Hepatocyte (in vitro differentiated cells): ENCODE results near the gene IGLON5. TPM values are rescaled to one million over a fixed set of nuclear protein-coding genes. Genes with fewer than 3 reads are reported as not detected.

Source experiments
- DNase-seq: peaks from one replicate; pipeline ENCODE4 v3.0.0-alpha.2; 2016; ENCODE audit warnings: low spot score
- H2AFZ ChIP-seq: fragments of 200-600 bp; sonication (generic); 2 replicates; pipeline ENCODE4 v1.6.0; 2016; ENCODE audit warnings: antibody characterized with exemption, mild to moderate bottlenecking
- H3K27ac ChIP-seq: fragments of 200-600 bp; sonication (generic); 2 replicates; pipeline ENCODE4 v1.5.1; 2016; ENCODE audit warnings: mild to moderate bottlenecking
- H3K27me3 ChIP-seq: fragments of 200-600 bp; sonication (generic); 2 replicates; pipeline ENCODE4 v1.6.1; 2016
- H3K36me3 ChIP-seq: fragments of 200-600 bp; sonication (generic); replicated peaks from 2 replicates; pipeline ENCODE4 v1.5.1; 2016; ENCODE audit warnings: low read depth; ENCODE audit not compliant: insufficient read depth
- H3K4me1 ChIP-seq: fragments of 200-600 bp; sonication (generic); 2 replicates; pipeline ENCODE4 v1.5.1; 2016; ENCODE audit warnings: mild to moderate bottlenecking, moderate library complexity; ENCODE audit not compliant: insufficient read depth
- H3K4me2 ChIP-seq: fragments of 200-600 bp; sonication (generic); 2 replicates; pipeline ENCODE4 v1.6.0; 2016
- H3K4me3 ChIP-seq: fragments of 200-600 bp; sonication (generic); 2 replicates; pipeline ENCODE4 v1.5.1; 2016; ENCODE audit warnings: mild to moderate bottlenecking
- H3K79me2 ChIP-seq: fragments of 200-600 bp; sonication (generic); 2 replicates; pipeline ENCODE4 v1.6.0; 2017; ENCODE audit warnings: mild to moderate bottlenecking
- H3K9me2 ChIP-seq: fragments of 200-600 bp; sonication (generic); replicated peaks from 2 replicates; pipeline ENCODE4 v1.6.0; 2017; ENCODE audit warnings: mild to moderate bottlenecking; ENCODE audit not compliant: insufficient read depth
- H3K9me3 ChIP-seq: fragments of 200-600 bp; sonication (generic); 2 replicates; pipeline ENCODE4 v1.5.1; 2016; ENCODE audit warnings: low read depth, mild to moderate bottlenecking
- H4K20me1 ChIP-seq: fragments of 200-600 bp; sonication (generic); 2 replicates; pipeline ENCODE4 v1.6.0; 2016; ENCODE audit warnings: mild to moderate bottlenecking; ENCODE audit not compliant: insufficient read depth, poor library complexity, severe bottlenecking
- CTCF ChIP-seq: fragments of 200-600 bp; sonication (generic); IDR thresholded peaks from 2 replicates; pipeline ENCODE4 v1.5.1; 2016; ENCODE audit warnings: antibody characterized with exemption, mild to moderate bottlenecking; ENCODE audit not compliant: poor library complexity
- EZH2 ChIP-seq: fragments of 200-600 bp; sonication (generic); IDR thresholded peaks from 2 replicates; pipeline ENCODE4 v1.6.1; 2016; ENCODE audit warnings: antibody characterized with exemption, mild to moderate bottlenecking, borderline replicate concordance
- EZH2phosphoT487 ChIP-seq: fragments of 200-600 bp; sonication (generic); IDR thresholded peaks from one replicate; pipeline ENCODE4 v1.6.1; 2018; ENCODE audit warnings: antibody characterized with exemption, mild to moderate bottlenecking, low read depth, moderate library complexity; ENCODE audit not compliant: unreplicated experiment, severe bottlenecking
- WGBS: methylation state at CpG from one replicate; pipeline ENCODE4 v1.1.6; 2016; ENCODE audit warnings: low lambda C conversion rate; ENCODE audit errors: missing lambda C conversion rate; 5-methylcytosine and 5-hydroxymethylcytosine counted together
- polyA plus RNA-seq: library from polyadenylated mRNA; unstranded; fragments of >200 nt; fragmentation: Nextera tagmentation; extraction: Ambion mirVana; gene quantifications from 2 replicates; pipeline ENCODE4 v1.2.1, GENCODE V29; 2016
- total RNA-seq: library from RNA; depleted of rRNA; stranded (reverse); fragments of >200 nt; gene quantifications from 2 replicates; pipeline ENCODE4 v1.2.3, GENCODE V29; 2014

Gene IGLON5
- total and polyA plus RNA-seq, 2 experiments from 2014 or later = 2.4 to 5.0 TPM

GRCh38 chr19:51294211-51294976 is 17.1 kb upstream of the IGLON5 start:
- H4K20me1 ChIP-seq = no peaks in the 10 kb centered on the region
- no peaks in the 10 kb centered on the region for H3K9me3 ChIP-seq
- no peaks in the 10 kb centered on the region for H3K79me2 ChIP-seq
- no peak overlapping the region for H3K27ac ChIP-seq
- no peak for DNase-seq
- no peaks in the 10 kb centered on the region for H3K36me3 ChIP-seq
- H3K9me2 ChIP-seq = no peaks in the 10 kb centered on the region
- H3K4me1 ChIP-seq = no peaks in the 10 kb centered on the region
- H2AFZ ChIP-seq = no peak overlapping the region
- peaks cover 5% of the 10 kb centered on the region for H3K27me3 ChIP-seq
- no peak for TF ChIP-seq EZH2phosphoT487
- no peak for TF ChIP-seq CTCF
- TF ChIP-seq EZH2 = no peak
- WGBS = 75% methylated on average over 23 of the region's 23 CpGs
- no peak overlapping the region for H3K4me3 ChIP-seq
- H3K4me2 ChIP-seq = no peak overlapping the region

- Histone ChIP-seq H4K20me1 (no peaks in the 10 kb centered on the region), H3K27ac (no peak overlapping the region), H3K4me2 (no peak overlapping the region), H3K27me3 (peaks cover 5% of the 10 kb centered on the region), H3K79me2 (no peaks in the 10 kb centered on the region), H2AFZ (no peak overlapping the region), H3K4me1 (no peaks in the 10 kb centered on the region), H3K9me2 (no peaks in the 10 kb centered on the region), H3K4me3 (no peak overlapping the region), H3K36me3 (no peaks in the 10 kb centered on the region), H3K9me3 (no peaks in the 10 kb centered on the region)
- WGBS = 59% methylated on average over 12 of the region's 12 CpGs
- DNase-seq = no peak
- TF ChIP-seq EZH2 (no peak), EZH2phosphoT487 (no peak), CTCF (no peak)
Measured at GRCh38 chr19:51294977-51295375, 16.5 kb upstream of the IGLON5 start.

- no peak overlapping the region for H3K4me3 ChIP-seq
- H3K27ac ChIP-seq = no peak overlapping the region
- no peak overlapping the region for H2AFZ ChIP-seq
- WGBS = 53% methylated on average over 15 of the region's 15 CpGs
- no peaks in the 10 kb centered on the region for H3K9me2 ChIP-seq
- no peaks in the 10 kb centered on the region for H3K9me3 ChIP-seq
- no peaks in the 10 kb centered on the region for H4K20me1 ChIP-seq
- H3K36me3 ChIP-seq = no peaks in the 10 kb centered on the region
- no peak overlapping the region for H3K4me2 ChIP-seq
- no peak for DNase-seq
- H3K79me2 ChIP-seq = no peaks in the 10 kb centered on the region
- peaks cover 5% of the 10 kb centered on the region for H3K27me3 ChIP-seq
- TF ChIP-seq CTCF = no peak
- TF ChIP-seq EZH2phosphoT487 = no peak
- TF ChIP-seq EZH2 = no peak
- no peaks in the 10 kb centered on the region for H3K4me1 ChIP-seq
Measured at GRCh38 chr19:51295382-51296126, 15.9 kb upstream of the IGLON5 start.
